ENCODE measurements around the gene UNC50. TPM values are rescaled to one million over a fixed set of nuclear protein-coding genes. Genes with fewer than 3 reads are reported as not detected.

Gene UNC50
- total RNA-seq, 6 experiments from 2014 or later = 38.3 to 43.2 (median 41.6) TPM

GRCh38 chr2:98568161-98568956 is 40.0 kb upstream of the UNC50 start:
- Mint-ChIP-seq H3K4me3 (0 out of 2 replicates have a peak overlapping the region, but pooled peaks have one; percentile 5), H3K27me3 (ENCODE audit: insufficient read depth) (no peaks in the 10 kb centered on the region), H3K27ac (peak overlapping the region; percentile 69), H3K4me1 (ENCODE audit: low read depth) (peaks cover 23% of the 10 kb centered on the region), H3K9me3 (no peaks in the 10 kb centered on the region), H3K36me3 (ENCODE audit: low read depth) (peaks cover 19% of the 10 kb centered on the region)
- no peak for TF ChIP-seq CTCF (IDR thresholded peaks at IDR 0.05)
- peak; percentile 75 for DNase-seq

- Mint-ChIP-seq H3K4me3 (no peak overlapping the region), H3K27ac (peak overlapping the region; percentile 13; the same call in 1 of the 2 replicates), H3K27me3 (ENCODE audit: insufficient read depth) (no peaks in the 10 kb centered on the region), H3K9me3 (no peaks in the 10 kb centered on the region), H3K4me1 (ENCODE audit: low read depth) (peaks cover 23% of the 10 kb centered on the region), H3K36me3 (ENCODE audit: low read depth) (peaks cover 26% of the 10 kb centered on the region)
- peak; percentile 93 for TF ChIP-seq CTCF (IDR thresholded peaks at IDR 0.05)
- no peak for DNase-seq
Measured at GRCh38 chr2:98569197-98569793, 39.1 kb upstream of the UNC50 start.

GRCh38 chr2:98569915-98570314 is 38.5 kb upstream of the UNC50 start:
- H3K36me3 Mint-ChIP-seq (ENCODE audit: low read depth) = peaks cover 26% of the 10 kb centered on the region
- peaks cover 23% of the 10 kb centered on the region for H3K4me1 Mint-ChIP-seq (ENCODE audit: low read depth)
- DNase-seq = no peak
- no peaks in the 10 kb centered on the region for H3K9me3 Mint-ChIP-seq
- H3K27me3 Mint-ChIP-seq (ENCODE audit: insufficient read depth) = no peaks in the 10 kb centered on the region; the same call in 1 of the 2 replicates
- peak overlapping the region; percentile 13; the same call in 1 of the 2 replicates for H3K27ac Mint-ChIP-seq
- TF ChIP-seq CTCF (IDR thresholded peaks at IDR 0.05) = no peak
- H3K4me3 Mint-ChIP-seq = no peak overlapping the region

GRCh38 chr2:98570356-98570755 is 38.0 kb upstream of the UNC50 start:
- peaks cover 24% of the 10 kb centered on the region for H3K36me3 Mint-ChIP-seq (ENCODE audit: low read depth)
- peaks cover 23% of the 10 kb centered on the region for H3K4me1 Mint-ChIP-seq (ENCODE audit: low read depth)
- H3K4me3 Mint-ChIP-seq = no peak overlapping the region
- H3K27me3 Mint-ChIP-seq (ENCODE audit: insufficient read depth) = no peaks in the 10 kb centered on the region; the same call in 1 of the 2 replicates
- no peak for DNase-seq
- H3K9me3 Mint-ChIP-seq = no peaks in the 10 kb centered on the region
- H3K27ac Mint-ChIP-seq = no peak overlapping the region
- no peak for TF ChIP-seq CTCF (IDR thresholded peaks at IDR 0.05)

GRCh38 chr2:98571121-98571701 is 37.2 kb upstream of the UNC50 start:
- H3K9me3 Mint-ChIP-seq = no peaks in the 10 kb centered on the region
- H3K4me3 Mint-ChIP-seq = no peak overlapping the region
- H3K27ac Mint-ChIP-seq = no peak overlapping the region
- H3K36me3 Mint-ChIP-seq (ENCODE audit: low read depth) = peaks cover 19% of the 10 kb centered on the region
- no peaks in the 10 kb centered on the region; the same call in 1 of the 2 replicates for H3K27me3 Mint-ChIP-seq (ENCODE audit: insufficient read depth)
- DNase-seq = no peak
- H3K4me1 Mint-ChIP-seq (ENCODE audit: low read depth) = peaks cover 23% of the 10 kb centered on the region
- TF ChIP-seq CTCF (IDR thresholded peaks at IDR 0.05) = no peak

Measured in HFFc6 (cell line).